ENCODE data around the gene BGN. TPM values are rescaled to one million over a fixed set of nuclear protein-coding genes. Genes with fewer than 3 reads are reported as not detected.

The BGN gene
- not detected for total RNA-seq

DNA sequence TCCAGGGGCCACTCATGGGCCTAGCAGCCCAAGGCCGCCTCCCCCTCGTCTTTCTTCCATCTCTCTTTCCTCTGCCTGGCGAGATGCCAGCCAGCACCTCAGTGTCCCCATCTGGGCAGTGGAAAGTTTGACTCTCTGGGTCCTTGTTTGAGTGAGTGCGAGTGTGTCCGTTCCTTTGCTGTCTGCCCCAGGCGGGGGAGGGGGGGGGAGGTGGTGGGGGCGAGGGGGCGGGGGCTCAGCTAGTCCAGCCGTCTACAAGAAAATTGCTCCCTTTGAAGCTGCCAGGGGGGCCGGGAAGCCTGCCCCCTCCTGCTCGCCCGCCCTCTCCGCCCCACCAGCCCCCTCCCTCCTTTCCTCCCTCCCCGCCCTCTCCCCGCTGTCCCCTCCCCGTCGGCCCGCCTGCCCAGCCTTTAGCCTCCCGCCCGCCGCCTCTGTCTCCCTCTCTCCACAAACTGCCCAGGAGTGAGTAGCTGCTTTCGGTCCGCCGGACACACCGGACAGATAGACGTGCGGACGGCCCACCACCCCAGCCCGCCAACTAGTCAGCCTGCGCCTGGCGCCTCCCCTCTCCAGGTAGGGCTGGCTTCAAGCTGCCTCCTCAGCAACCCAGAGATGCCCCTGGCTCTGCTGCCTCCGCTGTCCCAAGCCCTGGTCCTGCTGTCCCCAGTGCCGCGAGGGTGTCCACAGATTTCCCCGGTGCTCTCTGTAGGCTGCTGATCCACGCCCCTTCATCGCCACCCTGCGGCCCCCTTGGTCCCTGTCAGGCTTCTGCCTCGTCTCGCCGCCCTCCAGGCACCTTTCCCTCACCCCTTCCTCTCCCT lies at the start of gene BGN:
TSS of gene BGN (plus strand) at position 440 of the 821 bp plus-strand sequence. CDS start 9,652 bp downstream, outside the sequence.
- Mint-ChIP-seq H3K27ac (no peak within 1 kb of the TSS), H3K27me3 (ENCODE audit: low read depth) (no peaks in the 10 kb centered on the region), H3K4me1 (ENCODE audit: low read depth) (peaks cover 2% of the 10 kb centered on the region), H3K9me3 (no peaks in the 10 kb centered on the region), H3K4me3 (no peak within 1 kb of the TSS), H3K36me3 (ENCODE audit: low read depth) (no peaks in the 10 kb centered on the region)
- intact Hi-C loops (cut with micrococcal nuclease) = no loop called here
- CTCF ChIA-PET = interaction anchor here (1.5 kb wide), 1 partner anchor 22 kb away, joined by 3 read pairs; no protein-coding TSS in a partner anchor
- DNase-seq = peak; percentile 17

DNA sequence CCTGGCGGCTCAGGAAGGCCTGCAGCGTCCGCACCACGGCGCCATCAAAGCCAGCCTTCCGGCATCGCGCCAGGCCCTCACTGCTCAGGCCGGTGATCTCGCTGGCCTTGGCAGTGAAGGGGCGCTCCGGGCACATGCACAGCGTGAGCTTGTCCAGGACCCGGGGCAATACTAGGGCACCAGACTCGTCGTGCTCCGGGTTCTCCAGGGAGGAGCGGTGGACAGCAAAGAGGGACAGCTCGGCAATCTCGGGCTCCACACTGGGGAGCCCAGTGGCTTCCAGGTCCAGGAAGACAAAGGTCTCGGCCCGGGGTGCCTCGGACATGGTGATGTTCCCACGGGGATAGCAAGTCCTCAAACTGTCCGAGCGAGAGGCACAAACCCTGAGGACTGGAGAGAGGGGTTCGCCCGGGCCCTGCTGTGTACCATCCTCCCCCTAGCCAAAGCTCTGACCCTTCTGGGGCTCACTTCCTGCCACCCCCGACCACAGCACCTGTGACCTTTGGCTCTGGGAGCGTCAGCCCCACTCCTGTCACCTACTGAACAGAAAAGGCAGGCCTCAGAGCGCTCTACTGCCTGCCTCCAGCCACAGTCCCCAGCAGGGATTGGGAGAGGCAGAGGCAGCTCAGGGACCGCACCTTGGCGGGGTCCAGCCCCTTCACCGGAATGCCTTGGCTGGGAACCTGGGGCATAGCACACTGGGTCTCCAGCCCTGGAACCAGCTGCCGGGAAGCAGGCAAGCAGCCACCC lies 49.5 kb upstream of the BGN start:
- no peaks in the 10 kb centered on the region for H3K36me3 Mint-ChIP-seq (ENCODE audit: low read depth)
- DNase-seq = no peak
- no peaks in the 10 kb centered on the region for H3K9me3 Mint-ChIP-seq
- H3K27me3 Mint-ChIP-seq (ENCODE audit: low read depth) = no peaks in the 10 kb centered on the region
- H3K4me1 Mint-ChIP-seq (ENCODE audit: low read depth) = no peaks in the 10 kb centered on the region
- intact Hi-C loops (cut with micrococcal nuclease) = no loop called here
- H3K27ac Mint-ChIP-seq = no peak overlapping the region
- H3K4me3 Mint-ChIP-seq = no peak overlapping the region
- CTCF ChIA-PET = no interaction called here

DNA sequence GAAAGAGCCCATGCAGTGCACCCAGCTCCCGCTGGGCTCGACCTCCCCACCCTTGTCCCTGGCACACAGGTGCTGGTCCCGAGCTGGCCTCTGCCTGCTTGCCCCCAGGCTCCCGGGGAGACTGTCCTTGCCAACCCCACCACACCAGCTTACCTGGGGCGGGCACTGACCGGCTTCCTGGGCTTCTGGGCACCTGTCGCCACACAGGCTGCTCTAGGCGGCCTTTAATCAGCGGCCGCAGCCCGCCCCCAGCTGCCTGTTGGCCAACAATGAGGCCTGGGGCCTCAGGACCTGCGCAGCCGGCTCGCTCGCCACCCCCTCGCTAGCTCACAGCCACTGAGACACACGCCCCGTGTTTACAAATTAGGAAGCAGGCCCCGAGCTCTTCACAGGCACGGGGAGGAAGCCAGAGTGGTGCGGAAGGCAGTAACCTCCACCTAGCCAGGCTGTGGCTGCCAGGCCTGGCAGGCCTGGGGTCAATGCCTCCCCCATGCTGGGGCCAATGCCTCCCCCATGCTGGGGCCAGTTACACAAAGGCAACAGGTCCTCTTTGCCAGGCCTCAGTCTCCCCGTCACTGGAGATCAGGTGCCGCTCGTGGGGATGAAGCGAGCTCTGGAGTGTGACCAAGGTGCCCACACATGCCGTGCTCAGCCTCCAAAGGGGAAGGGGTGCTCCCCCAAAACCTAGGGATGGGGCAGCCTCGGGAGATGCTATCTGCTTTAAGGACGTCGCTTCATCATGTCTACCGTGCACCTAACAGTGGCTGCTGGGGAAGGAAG lies 48.7 kb upstream of the BGN start, which contains the start of gene TREX2:
TSS of gene TREX2 (minus strand) at position 201 of the 780 bp plus-strand sequence. CDS start 626 bp downstream, outside the sequence.
- CTCF ChIA-PET = no interaction called here
- Mint-ChIP-seq H3K36me3 (ENCODE audit: low read depth) (no peaks in the 10 kb centered on the region), H3K4me1 (ENCODE audit: low read depth) (no peaks in the 10 kb centered on the region), H3K27ac (no peak within 1 kb of the TSS), H3K4me3 (no peak within 1 kb of the TSS), H3K27me3 (ENCODE audit: low read depth) (no peaks in the 10 kb centered on the region), H3K9me3 (no peaks in the 10 kb centered on the region)
- no peak for DNase-seq
- intact Hi-C loops (cut with micrococcal nuclease) = no loop called here

DNA sequence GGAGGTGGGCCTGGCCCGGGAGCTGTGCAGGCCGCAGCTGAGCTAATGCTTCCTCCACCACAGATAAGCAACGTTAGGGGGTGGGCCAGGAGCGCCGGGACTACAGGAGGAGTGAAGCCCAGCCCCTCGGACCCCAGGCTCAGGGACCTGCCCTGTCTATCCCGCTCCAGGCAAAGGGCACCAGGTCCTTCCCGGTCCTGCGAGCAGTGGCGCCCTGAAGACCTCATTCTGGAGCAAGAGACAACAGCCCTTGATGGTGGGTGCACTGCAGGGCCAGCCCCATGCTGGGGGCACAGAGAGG lies 48.2 kb upstream of the BGN start:
- H3K27ac Mint-ChIP-seq = no peak overlapping the region
- CTCF ChIA-PET = no interaction called here
- no peak overlapping the region for H3K4me3 Mint-ChIP-seq
- no peaks in the 10 kb centered on the region for H3K27me3 Mint-ChIP-seq (ENCODE audit: low read depth)
- intact Hi-C loops (cut with micrococcal nuclease) = no loop called here
- H3K9me3 Mint-ChIP-seq = no peaks in the 10 kb centered on the region
- DNase-seq = no peak
- H3K36me3 Mint-ChIP-seq (ENCODE audit: low read depth) = no peaks in the 10 kb centered on the region
- no peaks in the 10 kb centered on the region for H3K4me1 Mint-ChIP-seq (ENCODE audit: low read depth)

DNA sequence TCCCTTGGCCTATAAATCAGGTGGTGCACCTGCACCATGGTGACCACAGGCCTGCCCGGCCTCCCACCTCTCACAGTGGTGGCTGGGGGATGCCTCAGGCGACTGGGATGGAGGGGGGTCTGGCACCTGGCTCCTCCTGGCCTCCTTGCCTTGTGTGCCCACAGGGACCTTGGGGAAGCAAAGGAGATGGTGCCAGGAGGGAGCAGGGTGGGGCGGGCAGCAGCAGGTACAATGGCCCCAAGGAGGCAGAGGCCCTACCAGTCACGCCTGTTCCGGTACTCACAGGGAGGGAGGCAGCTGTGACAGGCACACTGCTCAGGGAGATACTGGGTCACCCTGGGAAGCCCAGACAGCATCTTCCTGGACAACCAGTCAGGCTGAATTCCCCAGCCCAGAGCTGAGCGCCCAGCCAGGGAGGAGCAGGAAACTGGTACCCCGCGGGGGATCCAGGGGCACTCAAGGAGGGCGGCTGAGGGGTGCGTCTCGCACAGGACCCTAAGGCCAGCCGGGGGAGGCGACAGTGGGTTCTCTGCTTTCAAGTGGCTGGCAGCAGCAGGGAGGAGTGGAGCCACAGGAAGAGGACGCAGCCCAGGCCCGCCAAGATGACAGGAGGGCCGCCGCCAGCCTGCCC lies 47.7 kb upstream of the BGN start:
- DNase-seq = no peak
- Mint-ChIP-seq H3K36me3 (ENCODE audit: low read depth) (no peaks in the 10 kb centered on the region), H3K27me3 (ENCODE audit: low read depth) (no peaks in the 10 kb centered on the region), H3K4me1 (ENCODE audit: low read depth) (no peaks in the 10 kb centered on the region), H3K9me3 (no peaks in the 10 kb centered on the region), H3K27ac (no peak overlapping the region), H3K4me3 (no peak overlapping the region)
- CTCF ChIA-PET = no interaction called here
- intact Hi-C loops (cut with micrococcal nuclease) = no loop called here

DNA sequence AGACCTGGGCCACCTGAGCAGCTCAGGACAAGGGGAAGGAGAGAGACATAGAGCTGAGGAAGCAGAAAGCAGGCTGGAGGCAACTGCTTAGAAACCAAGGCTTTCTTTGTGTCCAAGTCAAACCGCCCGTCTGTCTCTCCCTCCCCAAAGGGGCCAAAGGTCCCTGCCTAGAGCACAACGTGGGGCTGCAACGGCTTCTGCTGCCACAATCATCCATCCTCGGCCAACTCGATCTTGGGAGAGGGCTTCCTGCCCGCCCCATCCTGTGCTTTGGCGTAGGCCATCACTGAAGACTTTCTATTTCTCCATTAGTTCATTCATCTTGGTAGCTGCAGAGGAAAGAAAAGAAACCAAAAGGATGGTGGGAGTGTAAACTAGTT lies 47.2 kb upstream of the BGN start:
- H3K36me3 Mint-ChIP-seq (ENCODE audit: low read depth) = no peaks in the 10 kb centered on the region
- H3K4me1 Mint-ChIP-seq (ENCODE audit: low read depth) = no peaks in the 10 kb centered on the region
- intact Hi-C loops (cut with micrococcal nuclease) = no loop called here
- no peak for DNase-seq
- CTCF ChIA-PET = no interaction called here
- H3K27me3 Mint-ChIP-seq (ENCODE audit: low read depth) = no peaks in the 10 kb centered on the region
- no peaks in the 10 kb centered on the region for H3K9me3 Mint-ChIP-seq
- no peak overlapping the region for H3K4me3 Mint-ChIP-seq
- H3K27ac Mint-ChIP-seq = no peak overlapping the region

DNA sequence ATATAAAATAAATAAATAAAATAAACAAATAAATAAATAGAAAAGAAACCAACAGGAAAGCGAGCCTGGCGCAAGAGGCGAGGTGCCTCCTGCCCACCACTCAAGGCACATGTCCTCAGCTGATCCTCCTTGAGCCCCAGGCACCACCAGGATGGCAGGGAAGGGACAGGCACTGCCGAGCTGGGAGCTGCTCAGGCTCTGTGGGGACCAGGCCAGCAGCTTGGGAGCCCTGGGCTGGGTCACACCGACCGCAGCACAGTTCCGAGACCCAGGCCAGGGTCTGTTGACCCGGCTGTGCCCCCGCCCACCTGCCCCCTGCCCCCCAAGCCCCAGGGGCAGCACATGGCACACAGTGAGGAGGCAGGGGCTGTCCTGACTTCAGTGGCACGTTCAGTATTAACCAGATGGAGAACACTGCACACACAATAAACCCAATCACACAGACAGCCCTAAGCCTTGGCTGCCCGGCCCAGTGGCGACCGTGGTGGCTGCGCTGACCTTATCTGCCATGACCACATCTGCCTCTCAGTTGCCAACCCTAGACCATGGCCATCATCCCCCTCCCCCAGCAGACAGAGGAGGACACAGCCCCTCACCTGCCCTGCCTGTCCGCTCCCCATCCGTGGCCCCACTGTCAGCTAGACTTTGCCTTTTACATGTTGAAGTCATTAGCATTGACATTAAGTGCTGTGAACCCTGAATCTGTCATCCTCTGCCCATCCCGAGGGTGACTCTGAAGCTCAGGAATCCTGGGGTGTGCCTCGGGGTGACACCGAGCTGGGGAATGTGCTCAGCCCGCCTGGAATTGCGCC lies 46.0 kb upstream of the BGN start:
- Mint-ChIP-seq H3K27me3 (ENCODE audit: low read depth) (no peaks in the 10 kb centered on the region), H3K27ac (no peak overlapping the region), H3K4me1 (ENCODE audit: low read depth) (no peaks in the 10 kb centered on the region)

DNA sequence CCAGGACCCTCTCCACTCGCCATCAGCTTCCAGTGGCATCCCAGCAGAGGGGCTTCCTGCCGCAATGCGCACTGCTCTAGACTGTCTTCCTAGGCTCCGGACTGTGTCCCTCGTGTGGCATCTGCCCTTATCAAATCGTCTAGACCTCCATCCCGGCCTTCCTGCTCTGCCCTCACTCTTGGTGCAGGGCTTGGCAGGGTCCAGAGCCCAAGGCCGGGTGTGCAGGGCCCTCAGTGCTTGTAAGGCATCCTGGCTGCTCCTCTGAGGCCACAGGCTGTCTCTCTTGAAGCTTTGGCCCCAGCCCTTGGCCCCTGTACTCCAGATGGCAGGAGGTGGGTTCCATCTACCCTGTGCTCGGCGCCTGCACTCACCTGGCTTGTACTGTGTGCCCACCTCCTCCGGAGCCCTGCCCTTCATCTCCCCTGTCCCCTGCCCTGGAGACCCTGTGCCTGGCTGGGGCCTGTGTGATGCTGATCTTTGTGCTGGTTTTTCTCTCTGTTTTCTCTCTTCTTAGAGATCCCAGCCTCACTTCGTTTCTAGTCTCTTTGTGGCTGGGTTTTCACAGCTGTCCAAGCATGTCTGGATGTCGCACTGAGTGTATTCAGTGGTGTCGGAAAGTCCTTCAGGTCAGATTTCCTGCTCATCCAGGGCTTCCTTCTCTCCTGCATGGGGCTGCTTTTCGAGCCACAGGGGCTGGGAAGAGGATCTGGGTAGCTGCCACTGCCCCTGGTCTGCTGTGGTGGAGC lies 45.2 kb upstream of the BGN start:
- H3K36me3 Mint-ChIP-seq (ENCODE audit: low read depth) = no peaks in the 10 kb centered on the region
- no peak for DNase-seq

More for the DNA sequence above, 46.0 kb upstream of the BGN start:
- intact Hi-C loops (cut with micrococcal nuclease) = no loop called here
- CTCF ChIA-PET = no interaction called here
- no peak for DNase-seq
- Mint-ChIP-seq H3K4me3 (no peak overlapping the region), H3K9me3 (no peaks in the 10 kb centered on the region), H3K36me3 (ENCODE audit: low read depth) (no peaks in the 10 kb centered on the region)

DNA sequence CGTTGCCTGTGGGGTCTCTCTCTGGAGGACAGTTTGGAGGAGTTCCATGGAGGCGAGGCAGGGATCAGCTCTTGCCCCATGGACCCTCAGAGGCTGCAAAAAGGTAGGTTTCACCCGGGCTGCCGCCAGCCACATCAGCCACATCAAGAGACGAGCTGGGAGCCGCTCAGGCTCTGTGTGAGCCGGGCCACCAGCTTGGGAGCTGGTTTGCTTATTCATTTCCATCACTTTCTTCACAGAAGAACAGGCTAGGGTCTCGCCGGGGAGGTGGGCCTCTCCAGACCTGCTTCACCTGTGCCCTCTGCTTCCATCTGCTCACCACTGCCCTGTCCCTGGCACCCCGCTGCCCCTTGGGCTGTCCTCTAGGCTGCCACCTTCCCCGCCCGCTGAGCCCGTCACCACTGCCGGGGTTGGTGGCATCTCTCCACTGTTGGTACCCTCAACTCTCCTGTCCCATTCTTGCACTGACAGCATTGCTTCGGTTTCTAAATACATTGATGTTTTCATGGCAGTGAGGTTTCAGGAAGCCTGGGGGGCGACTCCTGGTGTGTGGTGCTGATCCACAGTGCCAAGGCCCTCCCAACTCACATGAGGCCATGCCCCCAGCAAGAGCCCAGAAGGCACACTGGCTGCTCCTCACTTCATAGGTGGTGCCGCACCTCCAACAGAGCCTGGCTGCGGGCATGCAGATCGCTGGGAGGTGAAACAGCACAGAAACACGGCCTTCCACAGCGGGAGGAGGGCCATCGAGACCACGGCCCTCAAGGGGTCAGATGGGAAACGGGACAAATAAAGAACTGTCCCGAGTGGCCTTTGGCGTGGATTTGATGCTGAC lies 44.4 kb upstream of the BGN start:
- DNase-seq = no peak
- no peak overlapping the region for H3K4me3 Mint-ChIP-seq
- no peaks in the 10 kb centered on the region for H3K4me1 Mint-ChIP-seq (ENCODE audit: low read depth)
- H3K9me3 Mint-ChIP-seq = no peaks in the 10 kb centered on the region
- H3K27ac Mint-ChIP-seq = no peak overlapping the region
- CTCF ChIA-PET = no interaction called here
- intact Hi-C loops (cut with micrococcal nuclease) = no loop called here
- no peaks in the 10 kb centered on the region for H3K27me3 Mint-ChIP-seq (ENCODE audit: low read depth)
- H3K36me3 Mint-ChIP-seq (ENCODE audit: low read depth) = no peaks in the 10 kb centered on the region

More for the DNA sequence above, 45.2 kb upstream of the BGN start:
- Mint-ChIP-seq H3K9me3 (no peaks in the 10 kb centered on the region), H3K27ac (no peak overlapping the region), H3K4me3 (no peak overlapping the region), H3K27me3 (ENCODE audit: low read depth) (no peaks in the 10 kb centered on the region), H3K4me1 (ENCODE audit: low read depth) (no peaks in the 10 kb centered on the region)
- intact Hi-C loops (cut with micrococcal nuclease) = no loop called here
- CTCF ChIA-PET = no interaction called here

DNA sequence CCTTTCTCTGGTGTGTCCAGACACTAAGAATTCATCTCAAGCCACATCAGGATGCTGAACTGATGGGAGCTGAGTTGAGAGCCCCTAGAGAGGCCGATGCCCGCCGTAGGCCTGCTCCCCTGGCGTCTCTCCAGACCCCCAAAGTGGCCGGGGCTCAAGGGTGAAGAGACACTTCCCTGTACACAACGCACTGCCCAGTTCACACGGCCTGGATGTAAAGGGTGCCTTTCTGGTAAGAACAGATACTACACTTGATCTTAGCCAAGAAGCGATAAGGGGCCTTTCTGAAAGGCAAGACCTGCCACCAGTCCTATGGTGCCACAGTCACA lies 43.9 kb upstream of the BGN start:
- no peaks in the 10 kb centered on the region for H3K4me1 Mint-ChIP-seq (ENCODE audit: low read depth)

More for the DNA sequence above, 43.9 kb upstream of the BGN start:
- intact Hi-C loops (cut with micrococcal nuclease) = no loop called here
- CTCF ChIA-PET = no interaction called here
- Mint-ChIP-seq H3K36me3 (ENCODE audit: low read depth) (no peaks in the 10 kb centered on the region), H3K4me3 (no peak overlapping the region), H3K9me3 (no peaks in the 10 kb centered on the region), H3K27me3 (ENCODE audit: low read depth) (no peaks in the 10 kb centered on the region), H3K27ac (no peak overlapping the region)
- DNase-seq = no peak
